ENCODE measurements around the gene SUPT20HL2.

DNA sequence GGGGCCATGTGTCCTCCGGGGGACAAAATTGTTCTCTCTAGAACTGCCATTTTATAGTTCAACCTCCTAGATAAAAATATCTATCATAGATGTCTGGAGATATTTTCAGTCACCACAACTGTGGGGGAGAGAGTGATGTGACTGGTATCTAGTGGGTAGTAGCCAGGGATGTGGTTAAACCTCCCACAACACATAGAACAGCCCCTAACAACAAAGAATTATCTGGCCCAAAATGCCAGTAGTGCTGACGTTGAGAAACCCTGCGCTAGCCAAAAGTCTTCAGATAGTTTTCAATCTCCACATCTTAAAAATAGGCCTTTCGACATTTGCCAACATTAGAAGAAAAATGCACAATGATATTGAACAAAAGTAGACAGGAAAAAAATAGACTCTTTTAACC is 19.0 kb upstream of the SUPT20HL2 start:
- TF ChIP-seq CTCF (IDR thresholded peaks at IDR 0.05), result no peak
- no peak for TF ChIP-seq POLR2A (IDR thresholded peaks at IDR 0.05)
